Fibroblast of villous mesenchyme (primary cell): ENCODE data around the gene RAPGEF1. TPM values are rescaled to one million over a fixed set of nuclear protein-coding genes. Genes with fewer than 3 reads are reported as not detected.

Experiments
- DNase-seq: peaks from one replicate; pipeline ENCODE4 v3.0.0-alpha.2; 2010; ENCODE audit warnings: low read depth
- H3K4me3 ChIP-seq: 2 replicates; pipeline ENCODE4 v1.5.1; 2011; ENCODE audit warnings: low read depth, mild to moderate bottlenecking, low read length
- CTCF ChIP-seq: IDR thresholded peaks from 2 replicates; pipeline ENCODE4 v1.5.1; 2012; ENCODE audit warnings: low read depth, mild to moderate bottlenecking, low read length; ENCODE audit not compliant: insufficient read depth
- total RNA-seq: library from RNA; depleted of rRNA; stranded (reverse); fragments of >200 nt; gene quantifications from 2 replicates; pipeline ENCODE4 v1.2.3, GENCODE V29; 2012

Gene RAPGEF1
- total RNA-seq, 1 donor, result 22.9 TPM

- no peak overlapping the region for H3K4me3 ChIP-seq
- TF ChIP-seq CTCF, result no peak
- no peak for DNase-seq
Observed at GRCh38 chr9:131617611-131618010, 122.3 kb downstream of the RAPGEF1 start.

- no peak overlapping the region for H3K4me3 ChIP-seq
- peak; percentile 52 for DNase-seq
- TF ChIP-seq CTCF, result no peak
Observed at GRCh38 chr9:131616983-131617604, 122.8 kb downstream of the RAPGEF1 start.

- no peak for DNase-seq
- no peak for TF ChIP-seq CTCF
- H3K4me3 ChIP-seq, result no peak overlapping the region
Observed at GRCh38 chr9:131614340-131614915, 125.4 kb downstream of the RAPGEF1 start.

- no peak overlapping the region for H3K4me3 ChIP-seq
- TF ChIP-seq CTCF, result no peak
- DNase-seq, result no peak
Observed at GRCh38 chr9:131613921-131614320, 126.0 kb downstream of the RAPGEF1 start.

- no peak for DNase-seq
- no peak for TF ChIP-seq CTCF
- no peak overlapping the region for H3K4me3 ChIP-seq
Observed at GRCh38 chr9:131612851-131613250, 127.0 kb downstream of the RAPGEF1 start.

- no peak overlapping the region for H3K4me3 ChIP-seq
- no peak for DNase-seq
- no peak for TF ChIP-seq CTCF
Observed at GRCh38 chr9:131611586-131612315, 128.1 kb downstream of the RAPGEF1 start.
